BE2C (cell line): ENCODE measurements around the gene DTHD1.

Experiments
- DNase-seq: peaks from one replicate; pipeline ENCODE4 v3.0.0-alpha.2; 2020
- H3K27me3 ChIP-seq: fragments of 250-450 bp; sonication (Bioruptor Pico); 2 replicates; pipeline ENCODE4 v1.5.1; 2020; ENCODE audit warnings: mild to moderate bottlenecking
- H3K36me3 ChIP-seq: fragments of 250-450 bp; sonication (Bioruptor Pico); 2 replicates; pipeline ENCODE4 v1.5.1; 2020; ENCODE audit warnings: mild to moderate bottlenecking
- H3K4me1 ChIP-seq: fragments of 250-450 bp; sonication (Bioruptor Pico); 2 replicates; pipeline ENCODE4 v1.5.1; 2020
- H3K4me3 ChIP-seq: 2 replicates; pipeline ENCODE4 v1.5.1; 2011; ENCODE audit warnings: low read depth, low read length
- H3K9me3 ChIP-seq: fragments of 250-450 bp; sonication (Bioruptor Pico); 2 replicates; pipeline ENCODE4 v1.5.1; 2020
- TF ChIP-seq, protein P1 (sequence below): IDR thresholded peaks from 2 replicates; pipeline ENCODE4 v1.5.1; 2012; ENCODE audit warnings: mild to moderate bottlenecking, low read depth, low read length

Gene DTHD1

GRCh38 chr4:36333303-36333877, 52.0 kb downstream of the DTHD1 start:
- Histone ChIP-seq H3K4me1 (no peaks in the 10 kb centered on the region), H3K4me3 (no peak overlapping the region), H3K36me3 (no peaks in the 10 kb centered on the region), H3K9me3 (no peaks in the 10 kb centered on the region), H3K27me3 (no peaks in the 10 kb centered on the region)
- TF ChIP-seq, protein P1, sequence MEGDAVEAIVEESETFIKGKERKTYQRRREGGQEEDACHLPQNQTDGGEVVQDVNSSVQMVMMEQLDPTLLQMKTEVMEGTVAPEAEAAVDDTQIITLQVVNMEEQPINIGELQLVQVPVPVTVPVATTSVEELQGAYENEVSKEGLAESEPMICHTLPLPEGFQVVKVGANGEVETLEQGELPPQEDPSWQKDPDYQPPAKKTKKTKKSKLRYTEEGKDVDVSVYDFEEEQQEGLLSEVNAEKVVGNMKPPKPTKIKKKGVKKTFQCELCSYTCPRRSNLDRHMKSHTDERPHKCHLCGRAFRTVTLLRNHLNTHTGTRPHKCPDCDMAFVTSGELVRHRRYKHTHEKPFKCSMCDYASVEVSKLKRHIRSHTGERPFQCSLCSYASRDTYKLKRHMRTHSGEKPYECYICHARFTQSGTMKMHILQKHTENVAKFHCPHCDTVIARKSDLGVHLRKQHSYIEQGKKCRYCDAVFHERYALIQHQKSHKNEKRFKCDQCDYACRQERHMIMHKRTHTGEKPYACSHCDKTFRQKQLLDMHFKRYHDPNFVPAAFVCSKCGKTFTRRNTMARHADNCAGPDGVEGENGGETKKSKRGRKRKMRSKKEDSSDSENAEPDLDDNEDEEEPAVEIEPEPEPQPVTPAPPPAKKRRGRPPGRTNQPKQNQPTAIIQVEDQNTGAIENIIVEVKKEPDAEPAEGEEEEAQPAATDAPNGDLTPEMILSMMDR, result no peak
- no peak for DNase-seq

DNA sequence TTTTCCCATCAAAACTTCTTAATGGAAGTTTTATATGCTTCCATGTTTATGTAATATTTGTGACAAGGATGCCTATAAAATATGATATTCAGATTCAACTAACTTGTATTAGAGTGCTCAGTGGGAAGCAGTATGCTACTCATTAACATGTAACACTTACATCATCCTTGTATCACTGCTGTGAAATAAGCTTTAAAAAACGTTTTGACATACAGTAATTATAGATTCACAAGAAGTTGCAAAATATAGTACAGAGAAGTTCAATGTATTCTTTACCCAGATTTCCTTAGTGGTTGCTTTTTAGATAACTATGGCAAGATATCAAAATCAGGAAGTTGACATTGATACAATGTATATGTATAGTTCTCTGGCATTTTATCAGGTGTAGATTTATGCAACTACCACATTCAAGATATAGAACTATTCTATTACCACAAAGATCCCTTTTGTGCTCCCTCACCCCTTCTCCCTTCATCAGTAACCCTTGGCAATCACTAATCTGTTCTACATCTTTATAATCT, 56.3 kb downstream of the DTHD1 start:
- H3K4me1 ChIP-seq, result no peaks in the 10 kb centered on the region
- no peaks in the 10 kb centered on the region for H3K9me3 ChIP-seq
- H3K36me3 ChIP-seq, result no peaks in the 10 kb centered on the region
- H3K27me3 ChIP-seq, result no peaks in the 10 kb centered on the region
- no peak overlapping the region for H3K4me3 ChIP-seq
- no peak for DNase-seq
- TF ChIP-seq, protein P1, result no peak

DNA sequence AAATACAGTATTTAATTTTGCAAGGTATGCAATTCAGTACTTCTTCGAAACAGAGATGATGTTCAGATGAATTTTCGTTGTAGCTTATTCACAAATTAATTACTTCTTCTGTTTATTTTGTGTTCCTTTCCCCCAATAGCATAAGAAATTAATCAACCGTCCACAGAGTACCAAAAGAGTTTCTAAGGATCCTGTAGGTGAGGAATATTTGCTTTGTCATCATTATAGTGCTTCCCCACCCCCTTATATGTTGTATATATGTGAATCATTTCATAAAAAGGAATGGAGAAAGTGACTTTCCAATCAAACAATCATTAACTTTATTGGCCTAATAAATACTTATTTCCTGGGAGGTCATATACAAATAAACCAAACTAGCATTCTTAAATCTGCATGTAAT, 57.6 kb downstream of the DTHD1 start:
- Histone ChIP-seq H3K4me1 (no peaks in the 10 kb centered on the region), H3K9me3 (no peaks in the 10 kb centered on the region), H3K27me3 (no peaks in the 10 kb centered on the region), H3K4me3 (no peak overlapping the region), H3K36me3 (no peaks in the 10 kb centered on the region)
- DNase-seq, result no peak
- TF ChIP-seq, protein P1, result no peak

- Histone ChIP-seq H3K4me1 (no peaks in the 10 kb centered on the region), H3K27me3 (no peaks in the 10 kb centered on the region), H3K4me3 (no peak overlapping the region), H3K9me3 (no peaks in the 10 kb centered on the region), H3K36me3 (no peaks in the 10 kb centered on the region)
- DNase-seq, result no peak
- TF ChIP-seq, protein P1, result no peak
Measured at GRCh38 chr4:36341936-36342335, 60.5 kb downstream of the DTHD1 start.

DNA sequence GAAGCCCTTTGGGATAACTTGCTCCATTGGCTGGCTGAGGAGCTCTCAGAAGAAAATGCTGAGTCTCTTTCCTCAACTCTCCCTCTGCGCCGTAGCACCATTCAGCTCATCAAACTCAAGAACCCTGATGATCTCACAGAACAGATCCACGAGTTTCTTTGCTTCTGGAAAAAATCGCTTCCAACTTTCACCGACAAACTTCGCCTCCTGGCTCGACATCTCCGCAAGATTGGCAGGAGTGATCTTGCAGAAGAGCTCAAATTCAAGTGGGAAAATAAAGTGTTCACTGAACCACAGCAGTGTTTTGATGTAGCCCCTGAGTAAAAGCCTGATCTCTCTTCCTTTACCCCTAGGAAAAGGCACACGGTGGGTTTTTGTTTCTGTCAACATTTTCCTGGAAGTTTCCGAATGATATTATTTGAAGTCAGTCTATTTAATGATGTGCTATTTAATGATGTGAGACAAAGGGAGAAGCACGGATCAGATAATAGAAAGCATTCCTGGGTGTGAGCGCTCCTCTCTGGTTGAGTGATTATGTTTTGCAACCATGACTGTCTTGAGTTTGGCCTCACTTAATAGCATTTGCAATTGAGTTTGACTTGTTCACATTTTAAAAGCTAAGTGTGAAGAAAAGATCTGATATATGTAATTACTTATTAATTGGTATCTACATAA, 62.2 kb downstream of the DTHD1 start:
- TF ChIP-seq, protein P1, result no peak
- Histone ChIP-seq H3K9me3 (no peaks in the 10 kb centered on the region), H3K36me3 (no peaks in the 10 kb centered on the region), H3K4me3 (no peak overlapping the region), H3K27me3 (no peaks in the 10 kb centered on the region), H3K4me1 (no peaks in the 10 kb centered on the region)
- no peak for DNase-seq

DNA sequence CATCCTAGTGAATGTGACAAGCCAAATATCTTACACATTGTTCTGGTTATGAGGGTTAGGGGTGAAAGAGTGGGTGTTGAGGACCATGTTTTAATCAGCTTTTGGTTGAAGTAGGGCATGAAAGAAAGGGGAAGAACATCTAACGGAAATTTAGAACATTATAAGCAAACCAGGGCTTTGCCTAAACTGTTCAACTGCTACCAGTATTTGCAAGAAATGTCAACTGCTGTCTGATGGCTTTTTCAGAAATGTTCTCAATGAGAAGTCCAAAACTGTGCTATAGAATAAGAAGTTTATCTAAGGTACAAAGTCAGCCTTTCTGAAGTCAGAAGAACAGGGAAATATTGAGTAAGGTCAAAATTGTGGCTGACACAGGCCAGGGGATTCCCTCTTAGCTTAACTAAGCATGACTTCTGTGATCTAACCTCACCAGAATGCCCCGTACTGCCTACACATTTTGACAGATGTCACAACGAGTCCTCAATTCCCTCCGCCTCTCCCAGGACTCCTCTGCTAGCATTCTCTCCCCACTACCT, 67.1 kb downstream of the DTHD1 start:
- Histone ChIP-seq H3K4me1 (no peaks in the 10 kb centered on the region), H3K36me3 (no peaks in the 10 kb centered on the region), H3K4me3 (no peak overlapping the region), H3K9me3 (no peaks in the 10 kb centered on the region), H3K27me3 (no peaks in the 10 kb centered on the region)
- TF ChIP-seq, protein P1, result no peak
- DNase-seq, result no peak
